SK-N-SH (cell line): ENCODE data around the gene AIPL1. TPM values are rescaled to one million over a fixed set of nuclear protein-coding genes. Genes with fewer than 3 reads are reported as not detected.

Experiments used
- CHD2 ChIP-seq: fragments of 150-350 bp; IDR thresholded peaks from 2 replicates; pipeline ENCODE4 v1.6.1; 2018; ENCODE audit warnings: low read length; ENCODE audit not compliant: partially characterized antibody
- ELF1 ChIP-seq: IDR thresholded peaks from 2 replicates; pipeline ENCODE4 v1.4.0; 2012
- FOSL2 ChIP-seq: IDR thresholded peaks from 2 replicates; pipeline ENCODE4 v1.4.0; 2012; ENCODE audit warnings: low read depth, mild to moderate bottlenecking, moderate library complexity, borderline replicate concordance
- FOXJ3 ChIP-seq: sonication (generic); formaldehyde crosslinking; IDR thresholded peaks from 2 replicates; pipeline ENCODE4 v1.5.1; 2020; ENCODE audit warnings: mild to moderate bottlenecking, missing genetic modification reagents
- FOXM1 ChIP-seq: IDR thresholded peaks from 2 replicates; pipeline ENCODE4 v1.4.0; 2012; ENCODE audit warnings: low read depth, mild to moderate bottlenecking
- JUND ChIP-seq: IDR thresholded peaks from 2 replicates; pipeline ENCODE4 v1.4.0; 2012
- MAX ChIP-seq: IDR thresholded peaks from 2 replicates; pipeline ENCODE4 v1.4.0; 2012; ENCODE audit warnings: low read depth
- MEF2A ChIP-seq: IDR thresholded peaks from 2 replicates; pipeline ENCODE4 v1.4.0; 2012; ENCODE audit warnings: low read depth, borderline replicate concordance
- MXI1 ChIP-seq: IDR thresholded peaks from 2 replicates; pipeline ENCODE4 v1.6.1; 2012; ENCODE audit warnings: mild to moderate bottlenecking, low read depth, low read length, improper control_type of control experiment
- NFIC ChIP-seq: IDR thresholded peaks from 2 replicates; pipeline ENCODE4 v1.4.0; 2012; ENCODE audit warnings: borderline replicate concordance
- NRF1 ChIP-seq: IDR thresholded peaks from 2 replicates; pipeline ENCODE4 v1.6.1; 2012; ENCODE audit warnings: low read depth, mild to moderate bottlenecking, low read length
- PBX3 ChIP-seq: IDR thresholded peaks from 2 replicates; pipeline ENCODE4; 2012
- RAD21 ChIP-seq: IDR thresholded peaks from 2 replicates; pipeline ENCODE4 v1.6.1; 2012; ENCODE audit warnings: mild to moderate bottlenecking, low read length
- REST ChIP-seq: IDR thresholded peaks from 2 replicates; pipeline ENCODE4 v1.6.1; 2012; ENCODE audit warnings: mild to moderate bottlenecking, low read depth, low read length, moderate library complexity
- RFX5 ChIP-seq: IDR thresholded peaks from 2 replicates; pipeline ENCODE4 v1.6.1; 2012; ENCODE audit warnings: mild to moderate bottlenecking, improper control_type of control experiment, low read length
- SIN3A ChIP-seq: IDR thresholded peaks from 2 replicates; pipeline ENCODE4 v1.6.1; 2012; ENCODE audit warnings: low read depth, mild to moderate bottlenecking, low read length, moderate library complexity, borderline replicate concordance
- SMC3 ChIP-seq: IDR thresholded peaks from 2 replicates; pipeline ENCODE4 v1.6.1; 2012; ENCODE audit warnings: low read depth, low read length, improper control_type of control experiment
- TCF12 ChIP-seq: IDR thresholded peaks from 2 replicates; pipeline ENCODE4 v1.4.0; 2012
- TEAD4 ChIP-seq: IDR thresholded peaks from 2 replicates; pipeline ENCODE4 v1.4.0; 2012; ENCODE audit warnings: mild to moderate bottlenecking, borderline replicate concordance; ENCODE audit not compliant: insufficient read depth
- USF1 ChIP-seq: IDR thresholded peaks from 2 replicates; pipeline ENCODE4 v1.4.0; 2012; ENCODE audit warnings: low read depth, borderline replicate concordance
- polyA plus RNA-seq, 3 experiments: library from polyadenylated mRNA; depleted of rRNA; stranded (reverse); fragments of >200 nt; gene quantifications; 2 replicates each; pipeline ENCODE4 v1.2.3, GENCODE V29; 2012
- TF ChIP-seq, protein P1 (sequence below): fragments of 150-350 bp; IDR thresholded peaks from 2 replicates; pipeline ENCODE4 v1.6.1; 2016; ENCODE audit warnings: mild to moderate bottlenecking, low read depth, low read length

The AIPL1 gene
- polyA plus RNA-seq, 1 of the 3 experiments (the other 2 are of a cell fraction), result not detected

- TF ChIP-seq MAX (peak; percentile 97), RAD21 (no peak), NFIC (no peak), PBX3 (0 out of 2 replicates have a peak, but pooled peaks have one; percentile 5), MXI1 (peak; percentile 95), MEF2A (no peak), FOSL2 (no peak), TCF12 (no peak), CHD2 (peak; percentile 61), RFX5 (no peak), ELF1 (peak; percentile 74), JUND (no peak), FOXM1 (no peak; the same call in none of the 2 replicates), REST (no peak), USF1 (peak; percentile 26; the same call in 1 of the 2 replicates), NRF1 (no peak; the same call in 1 of the 2 replicates), TEAD4 (no peak), SMC3 (no peak), SIN3A (peak; percentile 99; the same call in 1 of the 2 replicates), FOXJ3 (CRISPR knock-in tag) (0 out of 2 replicates have a peak, but pooled peaks have one; percentile 31)
- TF ChIP-seq, protein P1, sequence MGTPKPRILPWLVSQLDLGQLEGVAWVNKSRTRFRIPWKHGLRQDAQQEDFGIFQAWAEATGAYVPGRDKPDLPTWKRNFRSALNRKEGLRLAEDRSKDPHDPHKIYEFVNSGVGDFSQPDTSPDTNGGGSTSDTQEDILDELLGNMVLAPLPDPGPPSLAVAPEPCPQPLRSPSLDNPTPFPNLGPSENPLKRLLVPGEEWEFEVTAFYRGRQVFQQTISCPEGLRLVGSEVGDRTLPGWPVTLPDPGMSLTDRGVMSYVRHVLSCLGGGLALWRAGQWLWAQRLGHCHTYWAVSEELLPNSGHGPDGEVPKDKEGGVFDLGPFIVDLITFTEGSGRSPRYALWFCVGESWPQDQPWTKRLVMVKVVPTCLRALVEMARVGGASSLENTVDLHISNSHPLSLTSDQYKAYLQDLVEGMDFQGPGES, result peak; percentile 36; the same call in 1 of the 2 replicates
Observed at GRCh38 chr17:6443692-6444570, 9.0 kb upstream of the AIPL1 start, which contains the start of gene PIMREG (continued).
